CD4-positive, alpha-beta T cell treated with Interleukin-1 beta for 1 hour (primary cell): Measurements from ENCODE around the gene LHFPL4.
"Not testable (repeated sequence)": the region's sequence is repeated elsewhere in the genome, so short reads cannot be mapped to it uniquely, and the experiment has no call there.

Experiments
- DNase-seq, 2 donors: peaks; one replicate each; pipeline ENCODE4 v3.0.0-alpha.2; 2020 to 2022

LHFPL4 gene

GRCh38 chr3:9553021-9553947, at the start of gene LHFPL4:
Gene LHFPL4, minus strand, starts transcription at chr3:9553822. Its CDS starts 1,143 bp downstream, at chr3:9552679.
- no peak for DNase-seq

GRCh38 chr3:9602620-9603019, 49.0 kb upstream of the LHFPL4 start:
- DNase-seq, result no peak

- DNase-seq, result not testable (repeated sequence)
These were observed 47.5 kb upstream of the LHFPL4 start for GRCh38 chr3:9601006-9601581.

- DNase-seq, result no peak
These were observed 47.0 kb upstream of the LHFPL4 start for GRCh38 chr3:9600597-9600996.

GRCh38 chr3:9598783-9599387, 45.3 kb upstream of the LHFPL4 start:
- DNase-seq, result no peak

GRCh38 chr3:9595877-9596276, 42.3 kb upstream of the LHFPL4 start:
- DNase-seq, result no peak

- DNase-seq, result not testable (repeated sequence)
These were observed 38.2 kb upstream of the LHFPL4 start for GRCh38 chr3:9591781-9592180.

- DNase-seq, result no peak
These were observed 36.7 kb upstream of the LHFPL4 start for GRCh38 chr3:9590282-9590791.

GRCh38 chr3:9583792-9584191, 30.2 kb upstream of the LHFPL4 start:
- DNase-seq, result no peak

GRCh38 chr3:9583371-9583770, 29.7 kb upstream of the LHFPL4 start:
- no peak for DNase-seq

GRCh38 chr3:9582332-9582731, 28.7 kb upstream of the LHFPL4 start:
- DNase-seq, result no peak

- no peak for DNase-seq
These were observed 28.1 kb upstream of the LHFPL4 start for GRCh38 chr3:9581742-9582141.

- no peak for DNase-seq
These were observed 15.4 kb upstream of the LHFPL4 start for GRCh38 chr3:9569054-9569453.

GRCh38 chr3:9565316-9565715, 11.7 kb upstream of the LHFPL4 start:
- DNase-seq, result no peak

GRCh38 chr3:9563851-9564250, 10.2 kb upstream of the LHFPL4 start:
- DNase-seq, result no peak

- not testable (repeated sequence) for DNase-seq
These were observed 6.4 kb upstream of the LHFPL4 start for GRCh38 chr3:9560056-9560455.

GRCh38 chr3:9553948-9554513, 409 bp upstream of the LHFPL4 start:
- DNase-seq, result no peak

- peak; percentile 3 for DNase-seq
These were observed 1.2 kb downstream of the LHFPL4 start for GRCh38 chr3:9552252-9552999.

GRCh38 chr3:9550999-9551398, 2.6 kb downstream of the LHFPL4 start:
- no peak for DNase-seq

GRCh38 chr3:9549600-9549999, 4.0 kb downstream of the LHFPL4 start:
- DNase-seq, result no peak

GRCh38 chr3:9548991-9549390, 4.6 kb downstream of the LHFPL4 start:
- no peak for DNase-seq

GRCh38 chr3:9542182-9542581, 11.4 kb downstream of the LHFPL4 start:
- no peak for DNase-seq

- no peak for DNase-seq
These were observed 17.4 kb downstream of the LHFPL4 start for GRCh38 chr3:9536212-9536611.
